Loucy (cell line): Measurements from ENCODE around the gene ATP11B.
A peak's percentile ranks its signal among the peaks of the same experiment; 100 is the strongest.

Source experiments
- H2AFZ ChIP-seq: fragments of 200-600 bp; sonication (generic); 2 replicates; pipeline ENCODE4 v1.6.0; 2016; ENCODE audit warnings: antibody characterized with exemption, mild to moderate bottlenecking, low read length, moderate library complexity
- H3F3A ChIP-seq: fragments of 200-600 bp; 2 replicates; pipeline ENCODE4 v1.6.0; 2016; ENCODE audit warnings: antibody characterized with exemption, low read depth, mild to moderate bottlenecking
- H3K27me3 ChIP-seq: fragments of 200-600 bp; sonication (generic); 2 replicates; pipeline ENCODE4 v1.6.1; 2014; ENCODE audit warnings: low read length, mild to moderate bottlenecking; ENCODE audit not compliant: insufficient read depth, poor library complexity, severe bottlenecking
- H3K36me3 ChIP-seq: fragments of 200-600 bp; sonication (generic); 2 replicates; pipeline ENCODE4 v1.6.1; 2016; ENCODE audit warnings: low read length; ENCODE audit not compliant: insufficient read depth
- H3K4me1 ChIP-seq: fragments of 200-600 bp; sonication (generic); 2 replicates; pipeline ENCODE4 v1.5.1; 2014; ENCODE audit warnings: low read length, mild to moderate bottlenecking; ENCODE audit not compliant: insufficient read depth, poor library complexity, severe bottlenecking
- H3K4me2 ChIP-seq: fragments of 200-600 bp; sonication (generic); 2 replicates; pipeline ENCODE4 v1.6.0; 2014; ENCODE audit warnings: antibody characterized with exemption, low read length, low read depth, mild to moderate bottlenecking; ENCODE audit not compliant: poor library complexity, severe bottlenecking
- H3K4me3 ChIP-seq: fragments of 200-600 bp; sonication (generic); 2 replicates; pipeline ENCODE4 v1.5.1; 2014; ENCODE audit warnings: low read length, mild to moderate bottlenecking, mixed read lengths; ENCODE audit not compliant: poor library complexity, severe bottlenecking
- H3K79me2 ChIP-seq: fragments of 200-600 bp; sonication (generic); 2 replicates; pipeline ENCODE4 v1.6.1; 2014; ENCODE audit warnings: low read length; ENCODE audit not compliant: insufficient read depth
- H3K9ac ChIP-seq: fragments of 200-600 bp; sonication (generic); 2 replicates; pipeline ENCODE4 v1.6.0; 2014; ENCODE audit warnings: mild to moderate bottlenecking, low read depth, low read length, moderate library complexity; ENCODE audit not compliant: poor library complexity, severe bottlenecking
- H3K9me2 ChIP-seq: fragments of 200-600 bp; sonication (generic); replicated peaks from 2 replicates; pipeline ENCODE4 v1.6.1; 2016; ENCODE audit warnings: low read depth, low read length, mixed read lengths
- H3K9me3 ChIP-seq: fragments of 200-600 bp; sonication (generic); 2 replicates; pipeline ENCODE4 v1.6.1; 2014; ENCODE audit warnings: mild to moderate bottlenecking, antibody characterized with exemption, low read length, low read depth; ENCODE audit not compliant: insufficient read depth
- H4K20me1 ChIP-seq: fragments of 200-600 bp; sonication (generic); 2 replicates; pipeline ENCODE4 v1.6.0; 2014; ENCODE audit warnings: antibody characterized with exemption, low read length, mild to moderate bottlenecking; ENCODE audit not compliant: insufficient read depth, poor library complexity, severe bottlenecking
- CTCF ChIP-seq: fragments of 200-600 bp; sonication (generic); conservative IDR thresholded peaks from 2 replicates; pipeline ENCODE4 v1.5.1; 2014; ENCODE audit warnings: mild to moderate bottlenecking, antibody characterized with exemption, low read length
- EZH2phosphoT487 ChIP-seq: fragments of 200-600 bp; IDR thresholded peaks from 2 replicates; pipeline ENCODE4 v1.6.1; 2018; ENCODE audit warnings: antibody characterized with exemption, mild to moderate bottlenecking, moderate library complexity, borderline replicate concordance

Gene ATP11B

GRCh38 chr3:182962166-182962565 lies 168.9 kb downstream of the ATP11B start:
- Histone ChIP-seq H3K9me2 (no peaks in the 10 kb centered on the region), H3K9ac (no peak overlapping the region), H3K9me3 (no peaks in the 10 kb centered on the region), H3K4me3 (no peak overlapping the region), H4K20me1 (peaks cover 67% of the 10 kb centered on the region), H3K36me3 (peaks cover 62% of the 10 kb centered on the region), H3F3A (no peaks in the 10 kb centered on the region), H3K79me2 (peaks cover 87% of the 10 kb centered on the region), H3K4me1 (peaks cover 35% of the 10 kb centered on the region), H2AFZ (no peak overlapping the region), H3K4me2 (no peak overlapping the region), H3K27me3 (no peaks in the 10 kb centered on the region)
- no peak for TF ChIP-seq EZH2phosphoT487
- no peak for TF ChIP-seq CTCF

GRCh38 chr3:182964179-182964578 lies 170.9 kb downstream of the ATP11B start:
- H3K4me3 ChIP-seq: no peak overlapping the region
- no peaks in the 10 kb centered on the region for H3K9me2 ChIP-seq
- H3K4me2 ChIP-seq: no peak overlapping the region
- peaks cover 97% of the 10 kb centered on the region for H3K79me2 ChIP-seq
- H3K4me1 ChIP-seq: peaks cover 43% of the 10 kb centered on the region
- no peaks in the 10 kb centered on the region for H3K9me3 ChIP-seq
- H3K36me3 ChIP-seq: peaks cover 52% of the 10 kb centered on the region
- peaks cover 70% of the 10 kb centered on the region for H4K20me1 ChIP-seq
- no peaks in the 10 kb centered on the region for H3K27me3 ChIP-seq
- TF ChIP-seq CTCF (no peak), EZH2phosphoT487 (no peak)
- no peaks in the 10 kb centered on the region for H3F3A ChIP-seq
- no peak overlapping the region for H3K9ac ChIP-seq
- H2AFZ ChIP-seq: no peak overlapping the region

GRCh38 chr3:182965861-182966366 lies 172.6 kb downstream of the ATP11B start:
- Histone ChIP-seq H3K9ac (peak overlapping the region; percentile 36), H3K4me3 (no peak overlapping the region), H3K4me2 (peak overlapping the region; percentile 43), H3K9me3 (no peaks in the 10 kb centered on the region), H3K9me2 (no peaks in the 10 kb centered on the region), H3K27me3 (no peaks in the 10 kb centered on the region), H3F3A (no peaks in the 10 kb centered on the region), H3K36me3 (peaks cover 36% of the 10 kb centered on the region), H4K20me1 (peaks cover 72% of the 10 kb centered on the region), H3K79me2 (peaks cover 99% of the 10 kb centered on the region), H3K4me1 (peaks cover 52% of the 10 kb centered on the region), H2AFZ (no peak overlapping the region)
- TF ChIP-seq EZH2phosphoT487: no peak
- no peak for TF ChIP-seq CTCF
